Body of pancreas (tissue), 4 donors: ENCODE data around the gene SLC28A1. TPM values are rescaled to one million over a fixed set of nuclear protein-coding genes. Genes with fewer than 3 reads are reported as not detected.

ENCODE experiments used
- ATAC-seq: fragments of 150-250 bp; one replicate; pipeline ENCODE4 v1.9.1; 2016
- DNase-seq, 4 donors: peaks; one replicate each; pipeline ENCODE4 v3.0.0-alpha.2; 2019
- H3K27ac ChIP-seq, 4 donors: fragments of 200-600 bp; sonication (generic); 1 replicate in 3 of 4; 2 replicates in 1 of 4; pipeline versions ENCODE4 v1.5.1 to v1.6.1; 2016 to 2019; ENCODE audit warnings: mild to moderate bottlenecking in 1 of 4, mixed read lengths in 1 of 4, moderate library complexity in 1 of 4
- H3K27me3 ChIP-seq, 2 donors: fragments of 200-600 bp; sonication (generic); one replicate each; pipeline ENCODE4 v1.6.0; 2016; ENCODE audit warnings: mild to moderate bottlenecking in 1 of 2
- H3K36me3 ChIP-seq, 2 donors: fragments of 200-600 bp; sonication (generic); replicated peaks in 1 of 2; 2 replicates each; pipeline ENCODE4 v1.5.1; 2016; ENCODE audit warnings: low read depth in 2 of 2; ENCODE audit not compliant: insufficient read depth in 1 of 2
- H3K4me1 ChIP-seq: fragments of 200-600 bp; sonication (generic); one replicate; pipeline ENCODE4 v1.6.0; 2016
- H3K4me3 ChIP-seq, 2 donors: fragments of 200-600 bp; sonication (generic); 1 replicate in 1 of 2; 2 replicates in 1 of 2; pipeline ENCODE4 v1.5.1; 2016 to 2019
- H3K9me3 ChIP-seq, 3 donors: fragments of 200-600 bp; sonication (generic); 1 replicate in 2 of 3; 2 replicates in 1 of 3; pipeline ENCODE4 v1.5.1; 2016
- CTCF ChIP-seq, 7 experiments: fragments of 450-650 bp in 4 of 7; fragments of 200-600 bp in 3 of 7; sonication (generic) in 3 of 7; IDR thresholded peaks; one replicate each; pipeline ENCODE4 v1.5.1; 2016 to 2019; ENCODE audit warnings: antibody characterized with exemption in 7 of 7
- POLR2A ChIP-seq, 3 donors: fragments of 450-650 bp; IDR thresholded peaks; one replicate each; pipeline ENCODE4 v1.6.1; 2016; ENCODE audit warnings: antibody characterized with exemption in 3 of 3, mild to moderate bottlenecking in 2 of 3
- WGBS, 2 donors: methylation state at CpG; one replicate each; pipeline ENCODE4 v1.1.5; 2017; 5-methylcytosine and 5-hydroxymethylcytosine counted together
- intact Hi-C: fragments of 100-400 bp; cut with DNase I; formaldehyde crosslinking; loops from one replicate; pipeline ENCODE4 v1.15.1; 2023
- total RNA-seq, 2 donors: library from RNA; depleted of rRNA; stranded (reverse); fragments of >200 nt; gene quantifications; one replicate each; pipeline ENCODE4 v1.1.0, GENCODE V29; 2016

SLC28A1 gene
- total RNA-seq, 2 donors from 2014 or later, result 0.26 TPM; not detected in 1

GRCh38 chr15:84901540-84901939 is 17.1 kb downstream of the SLC28A1 start:
- no peak overlapping the region for H3K4me3 ChIP-seq
- WGBS, 2 donors, result 96 to 98% methylated on average over 2 of the region's 2 CpGs

GRCh38 chr15:84903751-84904150 is 19.3 kb downstream of the SLC28A1 start:
- H3K27ac ChIP-seq, result no peak overlapping the region

More at GRCh38 chr15:84901540-84901939, 17.1 kb downstream of the SLC28A1 start:
- no peak overlapping the region for H3K27ac ChIP-seq
- H3K9me3 ChIP-seq, result no peaks in the 10 kb centered on the region
- no peaks in the 10 kb centered on the region for H3K4me1 ChIP-seq
- ATAC-seq (no peak), DNase-seq (no peak)
- no peaks in the 10 kb centered on the region for H3K27me3 ChIP-seq
- no peak for TF ChIP-seq CTCF (IDR thresholded peaks at IDR 0.05)
- TF ChIP-seq POLR2A (IDR thresholded peaks at IDR 0.05), result no peak
- H3K36me3 ChIP-seq, result no peaks in the 10 kb centered on the region
- intact Hi-C loops, result no loop called here

GRCh38 chr15:84904419-84904818 is 20.0 kb downstream of the SLC28A1 start:
- H3K4me1 ChIP-seq, result peaks cover 6% of the 10 kb centered on the region
- no peak overlapping the region for H3K27ac ChIP-seq
- ATAC-seq, result no peak

More at GRCh38 chr15:84903751-84904150, 19.3 kb downstream of the SLC28A1 start:
- H3K9me3 ChIP-seq, result no peaks in the 10 kb centered on the region
- intact Hi-C loops, result no loop called here
- TF ChIP-seq CTCF (IDR thresholded peaks at IDR 0.05), result no peak
- TF ChIP-seq POLR2A (IDR thresholded peaks at IDR 0.05), result no peak
- ATAC-seq (no peak), DNase-seq (no peak)
- H3K4me1 ChIP-seq, result peaks cover 6% of the 10 kb centered on the region
- H3K27me3 ChIP-seq, result no peaks in the 10 kb centered on the region
- H3K36me3 ChIP-seq, result no peaks in the 10 kb centered on the region
- no peak overlapping the region for H3K4me3 ChIP-seq
- WGBS, 2 donors, result 74 to 83% methylated on average over 2 of the region's 2 CpGs

GRCh38 chr15:84905016-84905916 is 20.8 kb downstream of the SLC28A1 start:
- intact Hi-C loops, result no loop called here
- Histone ChIP-seq H3K4me3 (no peak overlapping the region), H3K36me3 (no peaks in the 10 kb centered on the region), H3K27me3 (no peaks in the 10 kb centered on the region), H3K27ac (no peak overlapping the region), H3K9me3 (no peaks in the 10 kb centered on the region), H3K4me1 (peaks cover 8% of the 10 kb centered on the region)
- DNase-seq (no peak), ATAC-seq (no peak)
- 88 to 95% methylated on average over 10 to 15 of the region's 15 CpGs for WGBS, 2 donors
- no peak for TF ChIP-seq POLR2A (IDR thresholded peaks at IDR 0.05)
- TF ChIP-seq CTCF (IDR thresholded peaks at IDR 0.05), result no peak

More at GRCh38 chr15:84904419-84904818, 20.0 kb downstream of the SLC28A1 start:
- H3K27me3 ChIP-seq, result no peaks in the 10 kb centered on the region
- no peak for TF ChIP-seq POLR2A (IDR thresholded peaks at IDR 0.05)
- no peak for TF ChIP-seq CTCF (IDR thresholded peaks at IDR 0.05)
- no peaks in the 10 kb centered on the region for H3K36me3 ChIP-seq
- intact Hi-C loops, result no loop called here
- 89 to 94% methylated on average over 2 of the region's 2 CpGs for WGBS, 2 donors
- H3K4me3 ChIP-seq, result no peak overlapping the region
- no peak for DNase-seq
- no peaks in the 10 kb centered on the region for H3K9me3 ChIP-seq
